Measurements from ENCODE around the gene MRPL23.
"Not testable (repeated sequence)": the region's sequence is repeated elsewhere in the genome, so short reads cannot be mapped to it uniquely, and the experiment has no call there.

Gene MRPL23

DNA sequence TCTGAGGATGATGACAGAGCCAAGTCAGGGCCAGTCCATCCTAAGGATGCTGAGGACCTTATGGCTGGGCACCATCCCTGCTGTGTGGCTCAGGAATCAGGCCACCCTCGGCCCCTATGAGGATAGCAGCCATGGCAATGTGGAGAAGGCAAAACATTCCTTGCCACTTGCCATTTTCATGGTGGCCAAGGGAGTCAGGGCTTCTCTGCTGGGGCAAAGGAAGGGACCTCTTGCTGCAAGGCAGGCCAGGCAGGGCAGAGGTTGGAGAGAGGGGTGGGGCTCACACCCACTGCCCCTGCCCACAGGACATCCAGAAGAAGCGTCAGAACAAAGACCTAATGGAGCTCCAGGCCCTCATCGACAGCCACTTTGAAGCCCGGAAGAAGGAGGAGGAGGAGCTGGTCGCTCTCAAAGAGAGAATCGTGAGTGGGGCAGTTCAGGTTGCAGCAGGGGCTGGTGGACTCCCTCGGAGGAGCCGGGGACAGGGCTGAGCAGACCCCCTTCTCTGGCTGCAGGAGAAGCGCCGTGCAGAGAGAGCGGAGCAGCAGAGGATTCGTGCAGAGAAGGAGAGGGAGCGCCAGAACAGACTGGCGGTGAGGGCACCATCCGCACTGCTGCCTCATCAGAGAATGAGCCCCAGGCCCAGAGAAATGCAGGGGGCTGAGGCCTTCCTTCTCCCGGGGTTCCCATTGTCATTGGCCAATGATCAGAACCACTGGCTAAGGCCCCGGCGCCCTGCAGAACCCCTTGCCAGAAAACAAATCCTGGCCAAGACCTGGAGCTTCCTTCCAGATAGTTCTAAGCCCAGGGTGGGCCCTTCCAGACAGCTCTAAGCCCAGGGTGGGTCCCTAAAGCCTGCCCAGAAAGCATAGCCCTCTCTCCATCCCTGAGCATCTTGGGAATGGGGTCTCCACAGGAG, 13.5 kb upstream of the MRPL23 start:
- no peak for DNase-seq (ENCODE audit: low spot score)

GRCh38 chr11:1934335-1935155, 12.6 kb upstream of the MRPL23 start:
- no peak for DNase-seq (ENCODE audit: low spot score)

GRCh38 chr11:1935156-1936071, 11.7 kb upstream of the MRPL23 start:
- no peak for DNase-seq (ENCODE audit: low spot score)

DNA sequence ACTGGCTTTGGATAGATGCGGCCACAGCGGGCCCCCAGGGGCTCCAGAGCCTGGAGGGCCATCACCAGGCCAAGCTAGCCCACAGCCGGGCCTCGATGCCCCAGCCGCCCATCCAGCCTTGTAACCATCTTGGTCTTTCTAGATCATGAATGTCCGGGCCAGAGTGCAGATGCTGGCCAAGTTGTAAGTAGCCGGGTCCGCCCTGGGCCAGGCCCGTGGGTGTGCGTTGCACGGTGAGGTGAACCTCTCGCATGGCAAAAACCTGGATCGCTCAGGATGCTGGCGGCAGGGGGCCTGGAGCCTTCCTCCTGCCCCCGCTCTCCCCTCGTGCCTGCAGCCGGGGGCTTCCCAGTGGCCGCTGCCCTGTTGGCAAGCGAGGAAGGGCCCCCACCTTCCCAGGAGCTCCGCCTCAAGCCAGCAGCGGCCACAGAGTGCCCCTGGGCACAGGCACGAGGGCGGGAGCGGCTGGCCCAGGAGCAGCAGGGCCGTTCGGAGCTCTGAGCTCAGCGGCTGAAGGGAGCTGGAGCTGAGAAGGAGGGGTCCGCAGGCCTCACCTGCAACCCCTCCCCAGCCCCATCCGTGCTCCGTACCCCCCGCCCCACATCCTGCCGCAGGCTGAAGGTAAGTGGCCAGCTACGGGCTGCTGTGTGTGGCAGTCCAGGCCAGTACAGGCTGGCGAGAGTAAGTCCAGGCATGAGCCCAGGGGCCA, 10.9 kb upstream of the MRPL23 start:
- DNase-seq (ENCODE audit: low spot score), result no peak

GRCh38 chr11:1936781-1937615, 10.1 kb upstream of the MRPL23 start:
- DNase-seq (ENCODE audit: low spot score), result no peak

GRCh38 chr11:1937616-1938342, 9.4 kb upstream of the MRPL23 start:
- DNase-seq (ENCODE audit: low spot score), result no peak

GRCh38 chr11:1938343-1939005, 8.7 kb upstream of the MRPL23 start:
- no peak for DNase-seq (ENCODE audit: low spot score)

DNA sequence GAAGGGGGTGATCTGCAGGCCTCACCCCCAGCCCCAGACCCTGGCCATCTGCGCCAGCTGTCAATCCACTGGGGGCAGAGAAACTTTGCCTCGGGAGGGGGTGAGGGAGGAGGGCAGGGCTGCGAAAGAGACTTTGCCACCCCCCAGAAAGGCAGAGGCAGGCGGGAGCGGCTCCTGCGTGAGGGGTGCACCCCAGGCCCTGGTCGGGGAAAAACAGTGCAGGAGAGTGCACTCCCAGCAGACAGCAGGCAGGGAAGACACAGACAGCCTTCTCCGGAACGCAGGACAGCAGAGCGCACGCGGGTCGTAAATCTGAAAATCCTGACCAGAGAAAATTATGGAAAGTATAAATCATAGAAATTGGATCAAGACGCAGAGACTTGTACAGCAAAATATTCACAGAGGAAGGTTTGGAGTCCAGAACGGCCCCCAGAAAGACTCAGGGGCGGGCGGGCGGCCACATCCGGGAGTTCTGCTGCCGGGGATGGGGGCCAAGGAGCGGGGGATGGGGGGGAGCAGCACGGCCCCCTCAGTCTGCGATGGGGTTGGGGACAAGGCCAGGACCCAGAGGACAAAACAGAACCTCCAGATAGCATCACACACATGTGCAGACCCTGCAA, 8.0 kb upstream of the MRPL23 start:
- DNase-seq (ENCODE audit: low spot score), result no peak

- DNase-seq (ENCODE audit: low spot score), result not testable (repeated sequence)
These were observed 7.3 kb upstream of the MRPL23 start for GRCh38 chr11:1939788-1940187.

DNA sequence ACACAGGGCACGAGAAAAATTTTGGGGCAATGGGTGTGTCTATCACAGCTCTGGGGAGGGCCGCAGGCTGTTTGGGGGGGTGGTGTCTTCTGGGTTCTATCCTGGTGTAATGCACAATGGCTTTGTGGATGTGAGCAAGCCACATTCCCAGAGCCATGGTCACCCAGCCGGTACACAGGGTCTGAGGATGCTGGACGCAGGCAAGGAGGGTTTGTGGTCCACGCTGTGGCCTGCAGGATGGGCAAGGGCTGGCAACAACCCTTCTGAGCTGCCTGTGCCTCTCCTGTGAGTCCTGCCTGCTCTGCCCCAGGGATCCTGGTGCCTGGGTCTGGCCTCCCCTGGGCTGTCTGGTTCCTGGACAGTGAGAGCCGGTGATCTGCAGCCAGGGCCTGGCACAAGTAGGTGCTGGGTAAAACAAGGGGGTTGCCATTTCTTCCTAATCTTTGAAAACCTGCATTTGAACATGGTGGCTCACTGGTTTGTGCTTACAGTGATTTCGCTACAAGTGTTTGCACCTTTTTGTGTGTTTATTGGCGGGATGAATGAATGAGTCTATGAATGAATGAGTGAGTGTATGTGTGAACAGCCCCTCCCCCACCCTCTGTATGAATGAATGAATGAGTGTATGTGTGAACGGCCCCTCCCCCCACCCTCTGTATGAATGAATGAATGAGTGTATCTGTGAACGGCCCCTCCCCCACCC, 4.4 kb upstream of the MRPL23 start:
- DNase-seq (ENCODE audit: low spot score), result no peak

DNA sequence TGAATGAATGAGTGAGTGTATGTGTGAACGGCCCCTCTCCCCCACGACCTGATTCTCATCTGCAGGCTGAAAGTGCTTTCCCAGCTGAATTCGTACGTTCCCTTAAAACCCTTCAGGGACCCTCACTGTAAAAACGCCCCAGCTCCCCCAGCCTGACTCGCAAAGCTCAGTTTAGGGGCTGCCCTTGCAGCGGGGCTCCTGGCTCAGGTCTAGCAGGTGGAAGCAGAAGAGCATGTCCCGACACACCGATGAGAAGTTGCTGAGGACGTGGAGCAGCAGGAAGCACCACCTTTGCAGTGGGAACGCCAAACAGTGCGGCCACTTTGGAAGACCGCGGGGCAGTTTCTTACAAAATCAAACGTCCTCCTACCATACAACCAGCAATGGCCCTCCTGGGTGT, 3.6 kb upstream of the MRPL23 start:
- no peak for DNase-seq (ENCODE audit: low spot score)

DNA sequence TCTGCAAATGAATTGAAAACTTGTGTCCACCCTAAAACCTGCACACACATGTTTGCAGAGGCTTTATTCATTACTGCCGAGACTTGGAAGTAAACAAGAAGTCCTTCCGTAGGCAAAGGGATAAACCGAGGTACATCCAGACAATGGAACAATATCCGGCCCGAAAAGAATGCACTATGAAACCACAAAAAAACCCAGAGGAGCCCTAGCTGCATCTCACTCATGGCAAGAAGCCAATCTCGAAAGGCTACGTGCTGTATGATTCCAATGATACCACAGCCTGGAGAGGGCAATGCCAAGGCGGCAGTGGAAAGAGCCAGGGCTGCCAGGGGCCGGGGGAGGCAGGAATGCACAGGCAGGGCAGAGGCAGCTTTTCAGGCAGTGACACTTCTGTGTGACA, 3.2 kb upstream of the MRPL23 start:
- no peak for DNase-seq (ENCODE audit: low spot score)

GRCh38 chr11:1947592-1948237, 583 bp downstream of the MRPL23 start:
- DNase-seq (ENCODE audit: low spot score), result no peak

- DNase-seq (ENCODE audit: low spot score), result no peak
These were observed 1.3 kb downstream of the MRPL23 start for GRCh38 chr11:1948389-1948788.

- DNase-seq (ENCODE audit: low spot score), result no peak
These were observed 2.2 kb downstream of the MRPL23 start for GRCh38 chr11:1949302-1949701.

GRCh38 chr11:1949922-1950321, 2.8 kb downstream of the MRPL23 start:
- no peak for DNase-seq (ENCODE audit: low spot score)

GRCh38 chr11:1952806-1953482, 5.8 kb downstream of the MRPL23 start:
- no peak for DNase-seq (ENCODE audit: low spot score)
